IPS-NIHi7 (cell line): ENCODE data around the gene CDCA7.
"Not testable (repeated sequence)": the region's sequence is repeated elsewhere in the genome, so short reads cannot be mapped to it uniquely, and the experiment has no call there.

Experiments used
- DNase-seq: peaks from one replicate; pipeline ENCODE4 v3.0.0; 2012; ENCODE audit warnings: mixed read lengths; ENCODE audit errors: extremely low spot score

The CDCA7 gene

DNA sequence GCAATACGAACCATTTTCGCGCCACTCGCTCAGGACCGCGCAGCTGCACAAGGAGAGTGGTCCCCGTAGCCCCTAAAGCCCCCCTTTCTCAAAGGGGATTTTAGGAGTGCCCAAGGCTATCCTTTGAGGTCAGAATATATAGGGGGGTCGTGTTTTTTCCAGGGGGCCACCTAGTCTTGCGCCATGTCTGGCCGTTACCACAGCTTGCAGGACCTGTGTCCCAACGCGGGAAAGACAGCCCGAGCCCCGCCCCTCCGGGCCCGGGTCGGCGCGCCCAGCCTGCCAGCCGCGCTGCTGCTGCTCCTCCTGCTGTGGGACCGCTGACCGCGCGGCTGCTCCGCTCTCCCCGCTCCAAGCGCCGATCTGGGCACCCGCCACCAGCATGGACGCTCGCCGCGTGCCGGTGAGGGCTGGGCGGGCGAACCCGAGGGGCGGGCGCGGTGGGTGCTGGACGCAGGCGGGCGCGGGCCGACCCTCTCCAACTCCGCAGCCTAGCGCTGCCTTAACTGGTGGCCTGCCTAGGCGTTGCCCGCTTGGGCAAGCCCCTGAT is at the start of gene CDCA7:
Gene CDCA7 (plus strand): TSS at position 291 of the 550 bp plus-strand sequence. CDS start 92 bp downstream, at position 383.
- DNase-seq: peak; percentile 90

GRCh38 chr2:173305303-173305702 is 49.4 kb upstream of the CDCA7 start:
- no peak for DNase-seq

GRCh38 chr2:173307293-173307692 is 47.4 kb upstream of the CDCA7 start:
- no peak for DNase-seq

GRCh38 chr2:173309370-173309769 is 45.3 kb upstream of the CDCA7 start:
- DNase-seq: not testable (repeated sequence)

DNA sequence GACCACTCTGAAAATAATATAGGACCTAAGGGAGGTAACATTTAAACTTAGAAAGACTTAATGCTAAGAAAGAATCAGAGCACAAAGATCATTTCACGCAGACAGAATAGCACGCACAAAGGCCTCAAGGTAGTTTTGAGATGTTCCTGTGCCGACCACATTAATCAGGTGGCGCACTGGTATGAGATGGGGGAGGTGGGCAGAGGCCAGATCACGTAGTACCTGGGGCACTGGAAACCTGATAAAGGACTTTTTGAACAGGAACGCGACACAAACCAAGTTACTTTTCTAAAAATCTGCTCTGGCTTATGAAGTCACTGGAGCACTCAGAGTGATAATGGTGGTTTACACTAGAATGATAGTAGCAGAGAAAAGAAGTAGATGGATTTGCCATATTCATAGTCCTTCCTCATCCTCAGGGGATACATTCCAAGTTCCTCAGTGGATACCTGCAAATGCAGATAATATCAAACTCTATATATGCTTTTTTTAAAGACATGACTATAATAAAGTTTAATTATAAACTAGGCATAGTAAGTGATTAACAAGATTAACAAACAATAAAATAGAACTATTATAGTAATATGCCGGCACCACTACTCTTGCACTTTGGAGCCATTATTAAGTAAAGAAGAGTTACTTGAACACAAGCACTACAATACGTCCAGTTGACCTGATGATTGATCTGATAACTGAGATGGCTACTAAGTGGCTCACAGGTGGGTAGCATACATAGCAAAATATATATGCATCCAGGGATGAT is 42.6 kb upstream of the CDCA7 start:
- DNase-seq: no peak

GRCh38 chr2:173323371-173323770 is 31.3 kb upstream of the CDCA7 start:
- DNase-seq: no peak

DNA sequence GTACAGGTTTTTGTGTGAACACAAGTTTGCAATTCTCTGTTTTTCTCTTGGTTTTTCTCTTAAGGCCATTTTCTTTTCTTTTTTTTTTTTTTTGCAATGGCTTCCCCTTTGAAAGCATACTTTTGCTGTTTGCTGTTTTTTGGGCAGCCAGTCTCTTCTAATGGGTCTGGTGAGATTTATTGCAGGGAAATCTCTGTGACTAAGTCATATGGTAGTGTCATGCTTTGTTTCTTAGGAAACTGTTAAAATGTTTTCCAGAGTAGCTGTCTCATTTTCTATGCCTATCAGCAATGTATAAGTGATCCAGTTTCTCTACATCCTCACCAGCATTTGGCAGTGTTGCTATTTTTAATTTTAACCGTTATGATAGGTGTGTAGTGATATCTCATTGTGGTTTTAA is 27.9 kb upstream of the CDCA7 start:
- no peak for DNase-seq

- DNase-seq: no peak
Measured at GRCh38 chr2:173327421-173327820, 27.3 kb upstream of the CDCA7 start.

GRCh38 chr2:173333003-173333402 is 21.7 kb upstream of the CDCA7 start:
- DNase-seq: not testable (repeated sequence)

- no peak for DNase-seq
Measured at GRCh38 chr2:173339807-173340206, 14.9 kb upstream of the CDCA7 start.

DNA sequence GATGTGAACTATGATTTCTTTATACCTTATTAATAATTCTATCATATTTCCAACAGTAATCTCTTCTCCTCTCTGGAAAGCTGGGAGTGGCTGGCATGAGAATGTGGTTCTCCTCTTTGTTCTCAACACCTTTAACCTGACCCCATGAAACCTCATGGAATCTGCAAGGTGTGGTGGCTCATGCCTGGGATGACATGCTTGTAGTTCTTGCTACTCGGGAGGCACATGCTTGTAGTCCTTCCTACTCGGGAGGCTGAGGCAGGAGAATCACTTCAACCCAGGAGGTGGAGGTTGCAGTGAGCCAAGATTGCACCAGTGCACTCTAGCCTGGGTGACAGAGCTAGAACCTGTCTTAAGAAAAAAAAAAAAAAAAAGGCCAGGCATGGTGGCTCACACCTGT is 10.8 kb upstream of the CDCA7 start:
- no peak for DNase-seq

DNA sequence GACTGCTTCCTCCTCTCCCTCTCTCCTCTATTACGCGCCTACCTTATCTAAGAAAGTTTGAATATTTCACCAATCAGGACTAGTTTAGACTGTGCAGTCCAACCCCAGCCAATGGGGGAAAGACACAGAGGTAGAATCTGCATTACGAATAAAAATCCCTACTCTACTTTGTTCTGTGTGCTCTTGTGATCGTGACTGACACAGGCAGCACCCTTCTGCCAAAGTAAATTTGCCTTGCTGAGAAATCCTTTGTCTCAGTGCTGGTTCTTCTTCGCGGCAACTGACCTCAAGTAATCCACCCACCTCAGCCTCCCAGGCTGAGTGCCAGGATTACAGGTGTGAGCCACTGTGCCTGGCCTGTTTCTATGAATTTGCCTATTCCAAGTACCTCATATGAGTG is 8.6 kb upstream of the CDCA7 start:
- DNase-seq: no peak

DNA sequence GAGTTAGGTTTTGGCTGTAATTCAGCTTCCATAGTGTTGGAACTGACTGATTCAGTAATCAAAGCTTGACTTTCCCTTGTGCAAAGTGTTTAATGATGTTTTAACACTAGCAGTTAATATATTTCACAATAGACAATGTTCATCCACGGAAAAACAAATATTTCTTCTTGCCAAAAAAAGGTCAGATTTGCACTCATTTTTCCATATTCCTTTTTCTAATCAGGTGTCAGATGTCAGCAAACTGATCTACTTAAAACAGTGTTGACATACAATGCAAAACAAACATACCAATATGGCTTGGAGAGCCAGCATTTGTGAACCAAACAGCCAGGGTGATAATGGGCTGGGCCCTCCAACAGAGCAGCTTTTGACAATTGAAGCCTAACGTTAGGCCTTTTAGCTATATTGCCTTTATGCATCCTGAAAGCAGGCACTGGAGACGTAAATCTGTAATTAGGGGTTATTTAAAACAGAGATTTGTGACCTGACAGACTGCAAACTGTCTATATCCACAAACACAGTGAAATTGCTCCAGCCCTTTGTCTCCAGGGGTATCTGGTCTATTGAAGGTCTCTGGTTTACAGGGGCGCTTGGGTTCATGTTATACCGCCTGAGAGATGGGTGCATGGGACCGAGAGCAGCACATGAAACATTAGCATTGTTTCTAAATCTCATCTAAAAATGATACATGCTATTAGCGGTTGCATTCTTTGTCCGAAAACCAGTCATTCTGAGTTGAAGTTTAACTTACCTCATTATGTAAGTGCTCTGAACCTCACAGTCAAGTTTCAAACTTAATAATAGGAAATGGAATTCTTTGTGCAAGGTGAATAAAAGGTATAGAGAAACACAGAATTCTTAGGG is 7.1 kb upstream of the CDCA7 start:
- no peak for DNase-seq

DNA sequence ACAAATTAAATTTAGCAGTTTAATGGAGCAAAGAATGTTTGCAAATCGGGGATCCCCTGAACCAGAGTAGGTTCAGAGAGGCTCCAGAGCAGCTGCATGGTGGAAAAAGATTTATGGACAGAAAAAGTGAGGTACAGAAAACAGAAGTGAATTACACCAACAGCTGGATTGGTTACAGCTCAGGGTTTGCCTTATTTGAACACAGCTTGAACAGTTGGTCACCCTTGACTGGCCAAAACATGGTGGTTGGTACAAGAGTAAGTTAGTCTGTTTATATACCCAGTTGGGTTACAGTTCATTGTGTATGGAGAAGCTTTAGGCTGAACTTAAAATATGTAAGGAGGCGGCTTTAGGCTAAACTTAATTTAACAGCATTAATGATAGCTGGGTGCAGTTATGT is 5.4 kb upstream of the CDCA7 start:
- DNase-seq: no peak

- no peak for DNase-seq
Measured at GRCh38 chr2:173350383-173350782, 4.3 kb upstream of the CDCA7 start.

DNA sequence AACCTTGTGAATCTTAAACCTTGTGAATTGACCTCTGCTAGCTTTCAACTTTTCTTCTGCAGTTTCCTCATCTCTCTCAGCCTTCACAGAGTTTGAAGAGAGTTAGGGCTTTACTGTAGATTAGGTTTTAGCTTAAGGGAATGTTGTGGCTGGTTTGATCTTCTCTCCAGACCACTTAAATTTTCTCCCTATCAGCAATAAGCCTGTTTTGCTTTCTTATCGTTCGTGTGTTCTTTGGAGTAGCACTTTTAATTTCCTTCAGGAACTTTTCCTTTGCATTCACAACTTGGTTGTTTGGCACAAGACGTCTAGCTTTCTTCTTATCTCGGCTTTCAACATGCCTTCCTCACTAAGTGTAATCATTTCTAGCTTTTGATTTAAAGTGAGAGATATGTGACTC is 2.8 kb upstream of the CDCA7 start:
- no peak for DNase-seq

DNA sequence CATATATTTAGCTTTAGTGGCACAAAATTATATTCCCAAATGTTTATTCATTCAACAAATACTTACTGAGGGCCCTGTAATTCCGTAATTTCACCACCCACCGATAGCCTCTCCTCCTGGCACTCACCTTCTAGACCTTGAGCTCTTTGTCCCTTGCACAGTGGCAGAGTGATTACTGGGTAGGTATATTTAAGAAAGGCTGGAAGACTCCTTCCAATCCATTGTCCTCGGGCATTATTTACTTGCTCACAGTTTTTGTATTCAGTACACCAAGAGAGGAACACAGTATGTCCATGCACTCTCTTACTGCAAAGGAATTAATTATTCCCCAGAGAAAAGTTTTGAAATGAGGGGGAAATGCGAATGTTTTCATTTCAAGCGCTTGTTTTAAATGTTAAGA is 1.1 kb upstream of the CDCA7 start:
- DNase-seq: no peak

- DNase-seq: peak; percentile 63
Measured at GRCh38 chr2:173354073-173354581, 545 bp upstream of the CDCA7 start.

DNA sequence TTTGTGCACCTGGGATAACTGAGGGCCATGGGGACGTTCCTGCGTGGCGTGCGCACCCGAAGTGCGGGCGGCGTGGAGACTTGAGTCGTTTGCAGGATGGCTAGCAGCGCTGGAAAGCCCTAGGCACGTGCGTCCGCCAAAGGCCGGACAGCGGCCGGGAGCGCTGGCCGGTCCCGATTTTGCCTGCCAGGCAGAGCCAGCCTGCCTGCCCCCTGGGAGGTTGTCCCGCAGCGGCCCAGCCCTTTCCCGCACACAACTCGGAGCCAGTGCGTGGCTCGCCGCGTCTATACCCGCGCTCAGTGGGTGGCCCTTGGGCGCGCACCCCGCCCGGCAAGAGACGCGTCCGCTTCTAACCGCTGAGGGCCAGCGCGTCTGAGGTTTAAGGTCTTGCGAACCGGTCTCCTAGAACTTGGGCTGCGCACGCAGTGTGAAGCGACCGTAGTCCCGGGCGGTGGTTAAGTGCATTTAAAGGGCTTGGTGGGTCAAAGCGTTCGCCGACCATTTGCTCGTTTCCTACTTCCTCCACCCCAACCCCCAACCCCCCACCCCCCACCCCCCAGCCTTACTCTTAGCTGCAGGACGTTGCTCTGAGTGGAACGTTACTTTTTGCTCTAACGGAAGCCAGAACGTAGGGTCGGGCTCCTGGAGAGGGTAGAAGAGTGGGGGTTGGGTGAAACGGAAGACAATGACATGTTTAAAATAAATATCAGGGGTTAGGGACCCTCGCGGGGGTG is 627 bp downstream of the CDCA7 start:
- DNase-seq: peak; percentile 64

DNA sequence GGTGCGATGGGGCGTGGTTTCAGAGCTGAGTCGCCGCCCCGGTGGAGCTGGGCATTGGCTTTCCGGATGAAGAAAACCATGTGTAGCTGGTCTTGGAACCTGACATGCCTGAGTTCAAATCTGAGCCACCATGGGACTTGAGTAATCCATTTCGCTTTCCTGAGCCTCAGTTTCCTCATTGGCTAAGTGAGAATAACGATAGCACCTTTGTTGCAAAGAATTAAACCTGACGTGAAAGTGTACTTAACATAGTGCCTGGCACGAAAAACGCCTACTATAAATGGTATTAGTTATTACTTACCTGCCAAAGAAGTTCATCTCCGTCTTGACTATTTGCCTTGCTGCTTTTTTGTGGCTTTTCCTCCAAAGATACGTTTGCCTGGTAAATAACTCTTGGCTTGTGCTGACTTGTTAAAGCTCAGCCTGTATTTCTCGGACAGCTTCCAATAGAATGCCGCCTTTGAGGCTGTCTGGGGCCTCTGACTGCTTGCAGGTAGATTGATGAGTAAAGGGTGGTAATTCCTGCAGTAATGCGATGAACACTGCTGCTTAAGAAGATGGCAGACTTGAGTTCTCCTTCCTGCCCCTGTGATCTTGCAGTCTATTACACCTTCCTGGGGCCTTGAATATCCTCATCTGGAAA is 1.3 kb downstream of the CDCA7 start:
- no peak for DNase-seq

GRCh38 chr2:173357346-173357745 is 2.7 kb downstream of the CDCA7 start:
- DNase-seq: no peak
